ENCODE measurements around the gene P3H2. TPM values are rescaled to one million over a fixed set of nuclear protein-coding genes. Genes with fewer than 3 reads are reported as not detected.

The P3H2 gene
- total RNA-seq, 1 donor: 0.84 TPM

GRCh38 chr3:190059242-190059590, 61.5 kb downstream of the P3H2 start:
- Histone ChIP-seq H3K27me3 (ENCODE audit: insufficient read depth, low read length) (no peaks in the 10 kb centered on the region), H3K4me1 (ENCODE audit: insufficient read depth, low read length) (no peaks in the 10 kb centered on the region), H3K9me3 (ENCODE audit: low read depth, low read length) (no peaks in the 10 kb centered on the region), H3K4me3 (ENCODE audit: low read length) (no peak overlapping the region)

GRCh38 chr3:190058521-190059241, 62.0 kb downstream of the P3H2 start:
- no peaks in the 10 kb centered on the region for H3K4me1 ChIP-seq (ENCODE audit: insufficient read depth, low read length)
- H3K27me3 ChIP-seq (ENCODE audit: insufficient read depth, low read length): no peaks in the 10 kb centered on the region
- no peaks in the 10 kb centered on the region for H3K9me3 ChIP-seq (ENCODE audit: low read depth, low read length)
- H3K4me3 ChIP-seq (ENCODE audit: low read length): no peak overlapping the region

- Histone ChIP-seq H3K27me3 (ENCODE audit: insufficient read depth, low read length) (no peaks in the 10 kb centered on the region), H3K4me3 (ENCODE audit: low read length) (no peak overlapping the region), H3K9me3 (ENCODE audit: low read depth, low read length) (no peaks in the 10 kb centered on the region), H3K4me1 (ENCODE audit: insufficient read depth, low read length) (no peaks in the 10 kb centered on the region)
These were observed 64.0 kb downstream of the P3H2 start for GRCh38 chr3:190056742-190057141.

- Histone ChIP-seq H3K9me3 (ENCODE audit: low read depth, low read length) (no peaks in the 10 kb centered on the region), H3K4me3 (ENCODE audit: low read length) (no peak overlapping the region), H3K4me1 (ENCODE audit: insufficient read depth, low read length) (no peaks in the 10 kb centered on the region), H3K27me3 (ENCODE audit: insufficient read depth, low read length) (no peaks in the 10 kb centered on the region)
These were observed 64.9 kb downstream of the P3H2 start for GRCh38 chr3:190055773-190056172.

GRCh38 chr3:190053919-190054672, 66.6 kb downstream of the P3H2 start:
- Histone ChIP-seq H3K4me3 (ENCODE audit: low read length) (no peak overlapping the region), H3K9me3 (ENCODE audit: low read depth, low read length) (no peaks in the 10 kb centered on the region), H3K27me3 (ENCODE audit: insufficient read depth, low read length) (no peaks in the 10 kb centered on the region), H3K4me1 (ENCODE audit: insufficient read depth, low read length) (no peaks in the 10 kb centered on the region)

- H3K4me1 ChIP-seq (ENCODE audit: insufficient read depth, low read length): no peaks in the 10 kb centered on the region
- H3K27me3 ChIP-seq (ENCODE audit: insufficient read depth, low read length): no peaks in the 10 kb centered on the region
- H3K9me3 ChIP-seq (ENCODE audit: low read depth, low read length): no peaks in the 10 kb centered on the region
- no peak overlapping the region for H3K4me3 ChIP-seq (ENCODE audit: low read length)
These were observed 69.1 kb downstream of the P3H2 start for GRCh38 chr3:190051641-190052040.

GRCh38 chr3:190048932-190049441, 71.7 kb downstream of the P3H2 start:
- Histone ChIP-seq H3K27me3 (ENCODE audit: insufficient read depth, low read length) (no peaks in the 10 kb centered on the region), H3K4me3 (ENCODE audit: low read length) (no peak overlapping the region), H3K9me3 (ENCODE audit: low read depth, low read length) (no peaks in the 10 kb centered on the region), H3K4me1 (ENCODE audit: insufficient read depth, low read length) (no peaks in the 10 kb centered on the region)

GRCh38 chr3:190044974-190045373, 75.7 kb downstream of the P3H2 start:
- Histone ChIP-seq H3K4me1 (ENCODE audit: insufficient read depth, low read length) (no peaks in the 10 kb centered on the region), H3K27me3 (ENCODE audit: insufficient read depth, low read length) (no peaks in the 10 kb centered on the region), H3K4me3 (ENCODE audit: low read length) (no peak overlapping the region), H3K9me3 (ENCODE audit: low read depth, low read length) (no peaks in the 10 kb centered on the region)

- Histone ChIP-seq H3K9me3 (ENCODE audit: low read depth, low read length) (no peaks in the 10 kb centered on the region), H3K27me3 (ENCODE audit: insufficient read depth, low read length) (no peaks in the 10 kb centered on the region), H3K4me3 (ENCODE audit: low read length) (no peak overlapping the region), H3K4me1 (ENCODE audit: insufficient read depth, low read length) (no peaks in the 10 kb centered on the region)
These were observed 76.6 kb downstream of the P3H2 start for GRCh38 chr3:190044142-190044541.

- H3K4me1 ChIP-seq (ENCODE audit: insufficient read depth, low read length): no peaks in the 10 kb centered on the region
- no peaks in the 10 kb centered on the region for H3K27me3 ChIP-seq (ENCODE audit: insufficient read depth, low read length)
- H3K9me3 ChIP-seq (ENCODE audit: low read depth, low read length): no peaks in the 10 kb centered on the region
- no peak overlapping the region for H3K4me3 ChIP-seq (ENCODE audit: low read length)
These were observed 77.0 kb downstream of the P3H2 start for GRCh38 chr3:190043741-190044140.

GRCh38 chr3:190042558-190042957, 78.1 kb downstream of the P3H2 start:
- no peaks in the 10 kb centered on the region for H3K9me3 ChIP-seq (ENCODE audit: low read depth, low read length)
- H3K27me3 ChIP-seq (ENCODE audit: insufficient read depth, low read length): no peaks in the 10 kb centered on the region
- no peak overlapping the region for H3K4me3 ChIP-seq (ENCODE audit: low read length)
- H3K4me1 ChIP-seq (ENCODE audit: insufficient read depth, low read length): no peaks in the 10 kb centered on the region

- H3K9me3 ChIP-seq (ENCODE audit: low read depth, low read length): no peaks in the 10 kb centered on the region
- no peaks in the 10 kb centered on the region for H3K27me3 ChIP-seq (ENCODE audit: insufficient read depth, low read length)
- no peaks in the 10 kb centered on the region for H3K4me1 ChIP-seq (ENCODE audit: insufficient read depth, low read length)
- H3K4me3 ChIP-seq (ENCODE audit: low read length): no peak overlapping the region
These were observed 79.2 kb downstream of the P3H2 start for GRCh38 chr3:190041333-190042041.

- Histone ChIP-seq H3K4me3 (ENCODE audit: low read length) (no peak overlapping the region), H3K9me3 (ENCODE audit: low read depth, low read length) (no peaks in the 10 kb centered on the region), H3K27me3 (ENCODE audit: insufficient read depth, low read length) (no peaks in the 10 kb centered on the region), H3K4me1 (ENCODE audit: insufficient read depth, low read length) (no peaks in the 10 kb centered on the region)
These were observed 80.6 kb downstream of the P3H2 start for GRCh38 chr3:190040145-190040544.

- H3K4me3 ChIP-seq (ENCODE audit: low read length): no peak overlapping the region
- no peaks in the 10 kb centered on the region for H3K4me1 ChIP-seq (ENCODE audit: insufficient read depth, low read length)
- no peaks in the 10 kb centered on the region for H3K9me3 ChIP-seq (ENCODE audit: low read depth, low read length)
- no peaks in the 10 kb centered on the region for H3K27me3 ChIP-seq (ENCODE audit: insufficient read depth, low read length)
These were observed 82.4 kb downstream of the P3H2 start for GRCh38 chr3:190038050-190038933.
